Measurements from ENCODE around the gene MKX. TPM values are rescaled to one million over a fixed set of nuclear protein-coding genes. Genes with fewer than 3 reads are reported as not detected.

MKX gene
- total RNA-seq, 6 donors from 2014 or later, result 0.30 to 4.1 (median 1.2) TPM; not detected in 1

DNA sequence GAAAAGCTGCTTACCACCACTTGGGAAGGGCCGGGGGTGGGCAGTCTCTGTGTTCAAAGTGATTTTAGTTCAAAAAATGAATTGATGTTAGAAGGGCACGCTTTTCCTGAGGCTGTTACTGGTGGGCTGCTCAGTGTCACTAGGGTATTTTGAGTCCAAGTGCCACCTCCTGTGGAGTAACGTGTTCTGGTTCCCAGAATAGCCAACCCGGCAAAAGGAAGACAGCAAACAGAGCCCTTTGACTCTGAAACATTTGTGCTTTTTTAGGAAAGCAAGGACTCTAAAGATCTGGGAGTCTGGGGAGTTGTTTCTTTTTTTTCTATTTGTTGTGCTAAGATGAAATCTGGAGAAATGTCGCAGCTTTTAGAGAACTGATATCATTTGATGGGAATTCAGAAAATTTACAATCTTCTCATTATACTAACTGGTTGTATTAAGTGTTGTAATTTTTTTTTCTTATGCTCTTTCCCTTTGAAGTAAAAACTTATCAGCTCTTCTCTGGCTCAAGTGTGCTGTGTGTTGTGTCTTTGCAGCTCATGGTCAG, 66.2 kb downstream of the MKX start:
- Histone ChIP-seq H3K4me1 (no peaks in the 10 kb centered on the region), H3K36me3 (no peaks in the 10 kb centered on the region), H3K9me3 (no peaks in the 10 kb centered on the region), H3K4me3 (no peak overlapping the region), H3K27ac (no peak overlapping the region), H3K27me3 (no peaks in the 10 kb centered on the region)
- ATAC-seq (ENCODE audit: low FRiP score in 2 of 2) (no peak), DNase-seq (no peak)
- WGBS, 2 donors, result 50 to 53% methylated on average over 5 of the region's 5 CpGs
- TF ChIP-seq EP300 (IDR thresholded peaks at IDR 0.05) (no peak), POLR2AphosphoS5 (IDR thresholded peaks at IDR 0.05) (no peak), POLR2A (IDR thresholded peaks at IDR 0.05) (no peak)
- TF ChIP-seq, protein P1, sequence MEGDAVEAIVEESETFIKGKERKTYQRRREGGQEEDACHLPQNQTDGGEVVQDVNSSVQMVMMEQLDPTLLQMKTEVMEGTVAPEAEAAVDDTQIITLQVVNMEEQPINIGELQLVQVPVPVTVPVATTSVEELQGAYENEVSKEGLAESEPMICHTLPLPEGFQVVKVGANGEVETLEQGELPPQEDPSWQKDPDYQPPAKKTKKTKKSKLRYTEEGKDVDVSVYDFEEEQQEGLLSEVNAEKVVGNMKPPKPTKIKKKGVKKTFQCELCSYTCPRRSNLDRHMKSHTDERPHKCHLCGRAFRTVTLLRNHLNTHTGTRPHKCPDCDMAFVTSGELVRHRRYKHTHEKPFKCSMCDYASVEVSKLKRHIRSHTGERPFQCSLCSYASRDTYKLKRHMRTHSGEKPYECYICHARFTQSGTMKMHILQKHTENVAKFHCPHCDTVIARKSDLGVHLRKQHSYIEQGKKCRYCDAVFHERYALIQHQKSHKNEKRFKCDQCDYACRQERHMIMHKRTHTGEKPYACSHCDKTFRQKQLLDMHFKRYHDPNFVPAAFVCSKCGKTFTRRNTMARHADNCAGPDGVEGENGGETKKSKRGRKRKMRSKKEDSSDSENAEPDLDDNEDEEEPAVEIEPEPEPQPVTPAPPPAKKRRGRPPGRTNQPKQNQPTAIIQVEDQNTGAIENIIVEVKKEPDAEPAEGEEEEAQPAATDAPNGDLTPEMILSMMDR (IDR thresholded peaks at IDR 0.05), result no peak

DNA sequence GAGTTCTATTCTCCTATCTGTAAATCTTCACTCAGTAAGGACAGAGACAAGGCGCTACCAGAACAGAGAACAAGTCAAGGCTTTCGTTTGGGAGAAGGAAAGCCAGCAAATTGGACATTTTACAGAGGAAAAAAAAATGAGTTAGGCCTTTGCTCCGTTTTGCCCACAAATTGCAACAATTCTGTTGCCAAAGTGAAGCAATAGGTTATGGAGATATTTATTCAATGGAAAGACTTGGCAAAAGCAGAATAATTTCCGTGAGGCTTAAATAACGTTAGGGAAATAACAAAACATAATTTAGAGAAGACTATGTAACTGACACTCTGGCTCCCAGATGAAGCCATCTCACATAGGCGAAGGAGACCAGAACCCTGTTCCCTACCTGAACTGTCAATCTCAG, 67.5 kb downstream of the MKX start:
- WGBS, 2 donors, result 57 to 63% methylated on average over 6 of the region's 6 CpGs
- TF ChIP-seq POLR2A (IDR thresholded peaks at IDR 0.05), result no peak
- TF ChIP-seq, protein P1 (IDR thresholded peaks at IDR 0.05), result no peak
- TF ChIP-seq POLR2AphosphoS5 (IDR thresholded peaks at IDR 0.05), result no peak
- no peak for TF ChIP-seq EP300 (IDR thresholded peaks at IDR 0.05)
- Histone ChIP-seq H3K27ac (no peak overlapping the region), H3K4me3 (no peak overlapping the region), H3K27me3 (no peaks in the 10 kb centered on the region), H3K9me3 (no peaks in the 10 kb centered on the region), H3K4me1 (no peaks in the 10 kb centered on the region), H3K36me3 (no peaks in the 10 kb centered on the region)
- DNase-seq (no peak), ATAC-seq (ENCODE audit: low FRiP score in 2 of 2) (no peak)

DNA sequence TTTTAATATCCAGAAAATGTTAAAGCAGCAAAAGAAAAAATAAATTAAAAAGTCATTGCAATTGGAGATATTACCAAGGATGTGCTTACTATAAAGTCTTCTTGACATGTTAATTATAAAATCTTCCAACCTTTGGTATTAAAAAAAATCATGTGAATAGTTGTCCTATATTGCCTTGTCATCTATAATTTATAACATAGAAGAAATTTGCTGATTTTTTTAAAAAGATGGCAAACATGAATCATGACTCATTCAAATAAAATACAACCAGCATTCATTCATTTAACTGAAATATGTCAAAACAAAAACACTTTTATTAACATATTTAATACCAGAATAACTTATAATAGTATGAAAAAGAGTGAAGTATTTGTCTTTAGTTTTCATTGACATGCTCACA, 72.6 kb downstream of the MKX start:
- DNase-seq, result no peak
- no peaks in the 10 kb centered on the region for H3K27me3 ChIP-seq
- H3K9me3 ChIP-seq, result no peaks in the 10 kb centered on the region
- no peak for ATAC-seq (ENCODE audit: low FRiP score in 2 of 2)
- H3K27ac ChIP-seq, result no peak overlapping the region
- no peaks in the 10 kb centered on the region for H3K4me1 ChIP-seq
- no peaks in the 10 kb centered on the region for H3K36me3 ChIP-seq
- no peak overlapping the region for H3K4me3 ChIP-seq
- TF ChIP-seq, protein P1 (IDR thresholded peaks at IDR 0.05), result no peak
- no peak for TF ChIP-seq EP300 (IDR thresholded peaks at IDR 0.05)

DNA sequence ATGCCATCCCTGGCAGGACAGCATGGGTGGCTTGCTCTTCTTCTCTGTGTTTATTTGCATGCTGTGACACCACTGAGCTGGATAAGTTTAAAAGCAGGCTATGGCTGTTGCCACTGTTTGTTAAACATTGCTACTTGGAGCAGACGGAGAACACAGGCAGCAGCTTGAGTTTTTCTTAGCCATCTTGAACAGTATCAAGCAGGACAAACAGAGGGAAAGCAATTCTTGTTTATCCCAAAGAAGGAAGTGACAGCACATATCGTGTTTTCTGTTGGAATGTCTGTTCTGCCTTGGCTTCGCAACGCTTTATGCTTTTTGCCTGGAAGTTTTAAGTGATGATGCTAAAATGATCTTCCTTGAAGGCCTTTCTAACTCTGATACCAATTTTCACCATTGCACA, 73.8 kb downstream of the MKX start:
- no peak for DNase-seq
- no peak for ATAC-seq (ENCODE audit: low FRiP score in 2 of 2)
- WGBS, 2 donors, result 70 to 79% methylated on average over 4 of the region's 4 CpGs
- H3K4me1 ChIP-seq, result no peaks in the 10 kb centered on the region
- H3K4me3 ChIP-seq, result no peak overlapping the region
- TF ChIP-seq, protein P1 (IDR thresholded peaks at IDR 0.05), result no peak
- no peak for TF ChIP-seq POLR2AphosphoS5 (IDR thresholded peaks at IDR 0.05)
- TF ChIP-seq POLR2A (IDR thresholded peaks at IDR 0.05), result no peak
- no peak for TF ChIP-seq EP300 (IDR thresholded peaks at IDR 0.05)
- no peaks in the 10 kb centered on the region for H3K36me3 ChIP-seq
- H3K27ac ChIP-seq, result no peak overlapping the region
- H3K9me3 ChIP-seq, result no peaks in the 10 kb centered on the region
- H3K27me3 ChIP-seq, result no peaks in the 10 kb centered on the region

DNA sequence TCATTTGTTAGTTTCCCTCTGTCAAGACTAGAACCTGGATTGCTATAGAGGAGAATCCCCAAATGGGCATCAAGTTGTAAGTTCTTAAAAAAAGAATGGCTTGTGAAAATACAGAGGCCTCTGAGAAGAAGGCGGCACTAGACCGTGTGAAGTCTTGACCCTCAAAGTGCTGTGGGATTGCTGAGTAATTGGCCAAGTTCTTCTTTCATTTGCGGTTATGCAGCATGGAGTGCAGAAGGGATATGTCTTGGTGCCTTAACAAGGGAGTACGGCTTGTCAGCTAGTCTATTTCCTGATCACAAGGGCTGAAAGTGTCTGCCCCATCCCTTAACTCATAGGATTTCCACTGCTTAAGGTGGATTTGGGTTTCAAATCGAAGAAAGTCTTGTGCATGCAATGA, 81.2 kb downstream of the MKX start:
- DNase-seq (no peak), ATAC-seq (ENCODE audit: low FRiP score in 2 of 2) (peak in 1 of 2 donors; percentile 47)
- H3K36me3 ChIP-seq, result no peaks in the 10 kb centered on the region
- TF ChIP-seq EP300 (IDR thresholded peaks at IDR 0.05) (no peak), POLR2A (IDR thresholded peaks at IDR 0.05) (no peak), POLR2AphosphoS5 (IDR thresholded peaks at IDR 0.05) (no peak)
- TF ChIP-seq, protein P1 (IDR thresholded peaks at IDR 0.05), result no peak
- H3K27ac ChIP-seq, result no peak overlapping the region
- no peak overlapping the region for H3K4me3 ChIP-seq
- H3K9me3 ChIP-seq, result no peaks in the 10 kb centered on the region
- WGBS, 2 donors, result 74 to 77% methylated on average over 5 of the region's 5 CpGs
- no peaks in the 10 kb centered on the region for H3K4me1 ChIP-seq
- no peaks in the 10 kb centered on the region for H3K27me3 ChIP-seq

Measured in upper lobe of left lung (tissue), 6 donors.